HG03095 (cell line): ENCODE results near the gene LRP1.

Experiments used
- ATAC-seq: cut with Tn5 transposase; IDR thresholded peaks from one replicate; pipeline ENCODE4 v1.9.1; 2021; ENCODE audit warnings: moderate library complexity; ENCODE audit not compliant: unreplicated experiment

The LRP1 gene

DNA sequence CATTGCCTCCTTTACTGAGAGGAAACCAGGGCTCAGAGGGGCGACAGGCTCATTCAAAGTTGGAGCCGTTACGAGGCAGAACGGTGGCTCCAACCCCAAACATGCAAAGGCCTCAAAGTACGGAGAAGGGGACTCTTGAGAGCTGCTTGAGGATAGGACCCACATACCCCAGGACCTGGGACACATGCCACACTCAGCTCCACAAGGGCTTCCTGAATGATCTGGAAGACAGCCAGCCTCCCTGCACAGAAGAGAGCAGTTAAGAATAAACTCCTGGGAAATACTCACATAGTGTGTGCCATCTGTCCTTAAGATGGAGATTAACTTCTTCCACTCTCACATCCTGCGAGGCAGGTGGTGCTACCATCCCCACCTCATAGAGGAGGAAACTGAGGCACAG, 61.8 kb downstream of the LRP1 start:
- ATAC-seq: no peak

DNA sequence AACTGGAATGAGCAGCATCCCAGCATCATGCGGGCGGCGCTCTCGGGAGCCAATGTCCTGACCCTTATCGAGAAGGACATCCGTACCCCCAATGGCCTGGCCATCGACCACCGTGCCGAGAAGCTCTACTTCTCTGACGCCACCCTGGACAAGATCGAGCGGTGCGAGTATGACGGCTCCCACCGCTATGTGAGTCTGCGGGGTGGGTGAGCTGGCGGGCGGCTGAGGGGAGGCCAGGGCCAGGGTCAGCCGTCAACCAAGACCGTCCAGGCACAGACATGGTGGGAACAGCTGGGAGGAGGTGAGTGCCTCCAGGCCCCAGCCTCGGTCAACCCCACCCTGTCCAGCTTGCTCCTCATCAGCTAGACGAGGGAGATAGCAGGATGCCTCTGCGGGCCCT, 62.5 kb downstream of the LRP1 start:
- no peak for ATAC-seq

DNA sequence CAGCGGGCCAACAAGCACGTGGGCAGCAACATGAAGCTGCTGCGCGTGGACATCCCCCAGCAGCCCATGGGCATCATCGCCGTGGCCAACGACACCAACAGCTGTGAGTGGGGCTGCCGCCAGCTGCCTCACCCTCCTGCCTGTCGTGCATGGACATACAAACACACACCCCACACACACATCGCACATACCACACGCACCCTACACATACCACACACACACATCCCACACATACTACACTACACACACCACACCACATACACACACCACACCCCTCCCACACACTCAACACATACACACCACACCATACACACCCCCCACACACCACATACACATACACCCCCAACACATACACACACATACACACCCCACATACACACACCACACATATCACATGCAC, 63.1 kb downstream of the LRP1 start:
- no peak for ATAC-seq

DNA sequence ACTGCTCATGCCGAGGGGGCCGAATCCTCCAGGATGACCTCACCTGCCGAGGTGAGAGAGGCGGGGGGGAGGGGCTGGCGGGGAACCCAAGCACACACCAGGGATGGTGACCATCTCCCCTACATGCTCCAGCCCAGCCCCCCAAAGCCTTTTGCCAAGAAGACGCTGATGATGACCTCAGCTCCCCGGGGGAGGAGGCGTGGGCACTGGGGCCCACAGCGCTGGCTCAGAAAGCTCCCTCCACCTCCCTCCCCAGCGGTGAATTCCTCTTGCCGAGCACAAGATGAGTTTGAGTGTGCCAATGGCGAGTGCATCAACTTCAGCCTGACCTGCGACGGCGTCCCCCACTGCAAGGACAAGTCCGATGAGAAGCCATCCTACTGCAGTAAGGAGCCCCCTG, 64.6 kb downstream of the LRP1 start:
- ATAC-seq: no peak

DNA sequence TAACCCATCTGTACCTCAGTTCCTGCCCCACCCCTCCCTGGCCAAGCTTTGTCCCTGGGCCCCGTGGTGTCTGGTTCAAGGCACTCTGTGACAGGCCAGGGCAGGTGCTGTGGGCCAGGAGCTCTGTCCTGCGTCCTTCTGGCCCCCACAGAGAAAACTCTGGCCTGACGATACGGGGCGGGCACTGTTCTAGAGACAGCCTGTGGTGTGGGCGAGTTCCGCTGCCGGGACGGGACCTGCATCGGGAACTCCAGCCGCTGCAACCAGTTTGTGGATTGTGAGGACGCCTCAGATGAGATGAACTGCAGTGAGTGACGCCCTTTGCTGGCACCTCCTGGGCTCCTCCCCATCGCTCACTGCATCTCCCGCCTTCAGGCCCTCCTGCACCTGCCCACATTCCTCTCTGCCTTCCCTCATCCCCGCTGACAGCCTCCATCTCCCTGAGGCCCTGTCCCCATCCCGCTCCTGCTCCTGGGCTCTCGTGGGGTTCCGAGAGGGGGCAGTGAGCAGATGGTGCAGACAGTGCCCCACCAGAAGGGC, 65.5 kb downstream of the LRP1 start:
- no peak for ATAC-seq

DNA sequence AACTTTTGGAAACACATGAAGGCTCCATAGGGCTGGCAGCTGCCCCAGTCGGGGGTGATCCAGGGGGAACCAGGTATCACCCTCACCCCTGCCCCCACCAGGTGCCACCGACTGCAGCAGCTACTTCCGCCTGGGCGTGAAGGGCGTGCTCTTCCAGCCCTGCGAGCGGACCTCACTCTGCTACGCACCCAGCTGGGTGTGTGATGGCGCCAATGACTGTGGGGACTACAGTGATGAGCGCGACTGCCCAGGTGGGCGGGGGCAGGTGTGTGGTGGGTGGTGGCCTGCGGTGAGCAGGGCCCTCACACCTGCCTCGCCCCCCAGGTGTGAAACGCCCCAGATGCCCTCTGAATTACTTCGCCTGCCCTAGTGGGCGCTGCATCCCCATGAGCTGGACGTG, 66.0 kb downstream of the LRP1 start:
- ATAC-seq: no peak

DNA sequence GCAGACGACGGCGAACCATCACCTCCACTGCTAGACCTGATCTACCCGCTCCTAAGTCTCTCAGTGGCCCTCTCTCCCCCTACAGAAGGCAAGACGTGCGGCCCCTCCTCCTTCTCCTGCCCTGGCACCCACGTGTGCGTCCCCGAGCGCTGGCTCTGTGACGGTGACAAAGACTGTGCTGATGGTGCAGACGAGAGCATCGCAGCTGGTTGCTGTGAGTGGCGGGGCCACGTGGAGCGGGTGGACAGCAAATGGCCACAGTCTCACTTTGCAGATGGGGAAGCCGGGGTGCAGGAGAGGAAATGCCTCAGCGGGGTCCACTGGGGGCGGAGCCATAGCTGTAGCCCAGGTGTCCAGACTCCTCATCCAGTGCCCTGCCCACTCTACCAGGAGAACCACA, 66.9 kb downstream of the LRP1 start:
- ATAC-seq: no peak

DNA sequence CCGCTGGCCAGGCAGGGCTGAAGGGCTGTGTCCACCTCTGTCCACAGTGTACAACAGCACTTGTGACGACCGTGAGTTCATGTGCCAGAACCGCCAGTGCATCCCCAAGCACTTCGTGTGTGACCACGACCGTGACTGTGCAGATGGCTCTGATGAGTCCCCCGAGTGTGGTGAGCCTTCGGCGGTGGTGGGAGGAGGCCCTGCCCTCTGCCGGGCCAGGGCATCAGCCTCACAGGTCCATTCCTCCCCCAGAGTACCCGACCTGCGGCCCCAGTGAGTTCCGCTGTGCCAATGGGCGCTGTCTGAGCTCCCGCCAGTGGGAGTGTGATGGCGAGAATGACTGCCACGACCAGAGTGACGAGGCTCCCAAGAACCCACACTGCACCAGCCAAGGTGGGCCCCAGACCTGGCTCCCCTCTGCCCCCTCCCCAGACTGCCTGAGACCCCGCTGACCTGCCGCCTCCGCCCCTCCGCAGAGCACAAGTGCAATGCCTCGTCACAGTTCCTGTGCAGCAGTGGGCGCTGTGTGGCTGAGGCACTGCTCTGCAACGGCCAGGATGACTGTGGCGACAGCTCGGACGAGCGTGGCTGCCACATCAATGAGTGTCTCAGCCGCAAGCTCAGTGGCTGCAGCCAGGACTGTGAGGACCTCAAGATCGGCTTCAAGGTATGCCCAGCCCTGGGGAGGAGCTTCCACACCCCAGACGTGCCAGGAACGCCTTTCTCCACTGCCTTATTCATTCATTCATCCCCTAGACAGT, 67.5 kb downstream of the LRP1 start:
- no peak for ATAC-seq

DNA sequence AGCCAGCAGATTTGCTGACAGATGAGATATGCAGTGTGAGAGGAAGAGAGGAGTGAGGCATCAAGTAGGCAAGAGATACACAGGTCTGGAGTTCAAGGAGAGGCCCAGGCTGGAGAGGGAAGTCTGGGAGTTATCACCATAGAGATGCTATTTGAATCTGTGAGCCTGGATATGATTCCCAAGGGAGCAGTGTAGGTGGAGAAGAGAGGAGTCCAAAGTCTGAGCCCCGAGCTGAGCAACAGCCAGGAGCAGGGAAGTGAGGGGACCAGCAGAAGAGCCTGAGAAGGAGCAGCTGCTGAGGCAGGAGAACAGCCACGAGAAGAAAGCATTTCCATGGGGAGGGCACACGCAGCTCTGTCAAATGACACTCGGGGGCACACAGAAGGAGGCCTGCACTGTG, 68.2 kb downstream of the LRP1 start:
- ATAC-seq: no peak

DNA sequence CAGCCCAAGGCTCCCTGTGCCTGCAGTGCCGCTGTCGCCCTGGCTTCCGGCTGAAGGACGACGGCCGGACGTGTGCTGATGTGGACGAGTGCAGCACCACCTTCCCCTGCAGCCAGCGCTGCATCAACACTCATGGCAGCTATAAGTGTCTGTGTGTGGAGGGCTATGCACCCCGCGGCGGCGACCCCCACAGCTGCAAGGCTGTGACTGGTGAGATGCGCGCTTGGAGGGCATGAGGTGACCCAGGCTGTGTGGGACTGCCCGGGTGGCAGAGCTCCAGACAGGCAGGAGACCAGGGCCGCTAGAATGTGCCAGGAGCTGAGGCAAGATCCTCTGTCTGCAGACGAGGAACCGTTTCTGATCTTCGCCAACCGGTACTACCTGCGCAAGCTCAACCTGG, 68.7 kb downstream of the LRP1 start:
- ATAC-seq: no peak

DNA sequence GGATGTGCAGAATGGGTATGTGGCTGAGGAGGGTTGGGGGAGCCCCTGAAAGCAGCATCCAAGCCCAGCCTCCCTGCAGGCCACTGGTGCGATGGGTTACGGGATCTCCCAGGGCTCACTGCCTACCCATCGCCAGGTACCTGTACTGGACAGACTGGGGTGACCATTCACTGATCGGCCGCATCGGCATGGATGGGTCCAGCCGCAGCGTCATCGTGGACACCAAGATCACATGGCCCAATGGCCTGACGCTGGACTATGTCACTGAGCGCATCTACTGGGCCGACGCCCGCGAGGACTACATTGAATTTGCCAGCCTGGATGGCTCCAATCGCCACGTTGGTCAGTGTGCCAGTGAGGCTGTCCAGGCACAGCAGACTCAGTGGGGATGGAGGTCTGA, 70.0 kb downstream of the LRP1 start:
- ATAC-seq: no peak

DNA sequence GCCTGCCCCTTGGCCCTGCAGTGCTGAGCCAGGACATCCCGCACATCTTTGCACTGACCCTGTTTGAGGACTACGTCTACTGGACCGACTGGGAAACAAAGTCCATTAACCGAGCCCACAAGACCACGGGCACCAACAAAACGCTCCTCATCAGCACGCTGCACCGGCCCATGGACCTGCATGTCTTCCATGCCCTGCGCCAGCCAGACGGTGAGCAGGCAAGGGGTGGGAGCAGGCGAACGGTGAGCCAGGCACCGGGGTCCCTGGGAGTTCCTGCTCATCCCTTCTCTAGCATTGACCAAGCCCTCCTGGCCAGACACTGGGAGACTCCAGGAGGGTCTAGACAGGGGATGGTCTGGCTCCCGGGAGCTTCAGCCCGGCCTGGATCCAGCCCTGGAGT, 70.9 kb downstream of the LRP1 start:
- ATAC-seq: no peak

DNA sequence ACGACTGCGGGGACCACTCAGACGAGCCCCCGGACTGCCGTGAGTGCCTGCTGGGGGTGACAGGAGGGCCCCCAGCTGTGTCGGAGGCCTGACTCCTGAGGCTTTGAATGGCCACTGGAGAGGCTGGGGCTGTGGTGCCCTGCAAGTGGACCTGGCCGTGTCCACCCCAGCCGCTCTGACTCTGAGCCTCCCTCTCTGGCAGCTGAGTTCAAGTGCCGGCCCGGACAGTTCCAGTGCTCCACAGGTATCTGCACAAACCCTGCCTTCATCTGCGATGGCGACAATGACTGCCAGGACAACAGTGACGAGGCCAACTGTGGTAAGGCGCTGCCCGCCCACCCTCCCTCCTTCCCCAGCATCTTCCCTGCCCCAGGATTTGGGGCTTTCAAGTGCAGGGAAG, 72.2 kb downstream of the LRP1 start:
- ATAC-seq: no peak

DNA sequence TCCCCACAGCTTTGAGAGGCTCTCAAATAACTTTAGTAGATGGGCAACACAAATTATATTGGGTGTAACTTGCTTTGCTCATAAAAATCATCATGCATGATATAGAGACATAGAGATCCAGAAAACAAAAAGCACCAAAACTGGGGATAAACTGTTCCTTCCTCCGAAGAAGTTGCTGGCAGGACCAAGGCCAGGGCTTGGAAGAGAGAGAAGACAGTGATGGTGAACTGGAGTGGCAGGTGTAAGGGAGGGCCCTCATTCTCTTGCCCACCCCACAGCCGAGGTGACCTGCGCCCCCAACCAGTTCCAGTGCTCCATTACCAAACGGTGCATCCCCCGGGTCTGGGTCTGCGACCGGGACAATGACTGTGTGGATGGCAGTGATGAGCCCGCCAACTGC, 72.9 kb downstream of the LRP1 start:
- no peak for ATAC-seq

DNA sequence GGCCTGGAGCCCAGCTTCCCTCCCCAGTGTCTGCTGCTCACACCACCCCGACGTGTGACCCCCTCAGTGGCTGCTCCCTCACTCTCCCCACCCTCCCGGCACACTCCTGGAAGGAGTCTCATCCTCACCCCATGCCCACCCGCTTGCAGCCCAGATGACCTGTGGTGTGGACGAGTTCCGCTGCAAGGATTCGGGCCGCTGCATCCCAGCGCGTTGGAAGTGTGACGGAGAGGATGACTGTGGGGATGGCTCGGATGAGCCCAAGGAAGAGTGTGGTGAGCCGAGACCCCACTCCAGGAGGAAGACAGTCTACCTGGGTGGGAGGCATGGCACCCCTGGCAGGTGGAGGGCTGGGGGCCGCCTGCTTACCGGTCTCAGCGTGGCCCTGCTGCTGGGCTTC, 73.3 kb downstream of the LRP1 start:
- ATAC-seq: no peak

DNA sequence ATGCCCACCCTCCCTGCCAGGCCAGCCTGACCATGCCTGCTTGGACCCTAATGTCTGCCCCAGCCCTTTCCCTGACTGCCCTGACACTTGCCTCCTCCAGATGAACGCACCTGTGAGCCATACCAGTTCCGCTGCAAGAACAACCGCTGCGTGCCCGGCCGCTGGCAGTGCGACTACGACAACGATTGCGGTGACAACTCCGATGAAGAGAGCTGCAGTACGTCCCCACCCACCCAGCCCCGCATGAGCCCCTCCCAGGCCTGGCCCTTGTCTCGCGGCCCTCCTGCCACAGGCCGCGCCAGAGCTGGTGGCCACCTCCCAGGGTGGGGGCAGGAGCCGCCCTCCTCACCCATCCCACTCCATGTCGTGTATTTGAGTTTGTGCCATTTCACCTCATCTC, 74.0 kb downstream of the LRP1 start:
- ATAC-seq: no peak

DNA sequence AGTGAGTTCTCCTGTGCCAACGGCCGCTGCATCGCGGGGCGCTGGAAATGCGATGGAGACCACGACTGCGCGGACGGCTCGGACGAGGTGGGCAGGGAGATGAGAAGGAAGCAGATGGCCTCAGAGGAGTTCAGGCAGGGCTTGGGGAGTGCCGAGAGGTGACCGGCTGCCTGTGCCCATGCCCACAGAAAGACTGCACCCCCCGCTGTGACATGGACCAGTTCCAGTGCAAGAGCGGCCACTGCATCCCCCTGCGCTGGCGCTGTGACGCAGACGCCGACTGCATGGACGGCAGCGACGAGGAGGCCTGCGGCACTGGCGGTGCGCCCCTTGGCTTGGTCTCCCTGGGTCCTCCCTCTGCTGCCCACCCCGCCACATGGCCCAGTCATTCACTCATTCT, 74.9 kb downstream of the LRP1 start:
- ATAC-seq: no peak

DNA sequence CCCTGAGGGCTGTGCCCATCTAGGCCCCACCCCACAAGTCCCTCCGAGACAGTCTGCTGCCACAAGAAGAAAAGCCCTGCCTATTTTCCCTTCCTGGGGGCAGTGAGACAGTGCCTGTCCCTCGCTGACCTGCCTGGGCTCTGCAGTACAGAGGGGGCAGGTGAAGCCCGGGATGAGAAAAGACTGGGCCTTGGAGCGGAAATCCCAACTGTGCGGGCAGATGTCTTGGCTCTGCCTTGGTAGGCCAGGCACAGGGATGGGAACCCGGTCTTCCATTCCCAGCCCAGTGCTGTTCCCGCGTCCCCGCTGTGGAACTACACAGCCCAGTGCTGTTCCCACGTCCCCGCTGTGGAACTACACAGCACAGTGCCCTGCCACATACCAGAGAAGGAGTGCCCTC, 75.5 kb downstream of the LRP1 start:
- ATAC-seq: no peak

DNA sequence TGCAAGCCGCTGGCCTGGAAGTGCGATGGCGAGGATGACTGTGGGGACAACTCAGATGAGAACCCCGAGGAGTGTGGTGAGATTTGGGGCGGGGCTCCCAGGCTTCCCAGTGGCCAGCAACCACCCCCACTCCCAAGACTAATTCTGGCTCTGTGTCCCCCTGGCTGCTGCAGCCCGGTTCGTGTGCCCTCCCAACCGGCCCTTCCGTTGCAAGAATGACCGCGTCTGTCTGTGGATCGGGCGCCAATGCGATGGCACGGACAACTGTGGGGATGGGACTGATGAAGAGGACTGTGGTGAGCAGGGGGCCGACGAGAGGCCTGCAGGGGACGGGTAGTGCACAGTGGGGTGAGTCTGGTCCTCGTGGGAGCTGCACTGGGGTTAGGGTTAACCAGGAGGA, 76.2 kb downstream of the LRP1 start:
- no peak for ATAC-seq

DNA sequence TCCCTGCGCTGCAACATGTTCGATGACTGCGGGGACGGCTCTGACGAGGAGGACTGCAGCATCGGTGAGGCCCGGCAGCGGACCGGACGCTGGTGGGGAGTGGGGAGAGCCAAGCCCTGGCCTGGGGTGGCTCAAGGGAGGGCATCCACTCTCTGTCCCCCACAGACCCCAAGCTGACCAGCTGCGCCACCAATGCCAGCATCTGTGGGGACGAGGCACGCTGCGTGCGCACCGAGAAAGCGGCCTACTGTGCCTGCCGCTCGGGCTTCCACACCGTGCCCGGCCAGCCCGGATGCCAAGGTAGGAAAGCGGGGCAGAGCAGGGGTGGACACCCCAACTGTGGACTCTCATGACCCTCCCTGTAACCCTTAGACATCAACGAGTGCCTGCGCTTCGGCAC, 76.9 kb downstream of the LRP1 start:
- ATAC-seq: no peak

DNA sequence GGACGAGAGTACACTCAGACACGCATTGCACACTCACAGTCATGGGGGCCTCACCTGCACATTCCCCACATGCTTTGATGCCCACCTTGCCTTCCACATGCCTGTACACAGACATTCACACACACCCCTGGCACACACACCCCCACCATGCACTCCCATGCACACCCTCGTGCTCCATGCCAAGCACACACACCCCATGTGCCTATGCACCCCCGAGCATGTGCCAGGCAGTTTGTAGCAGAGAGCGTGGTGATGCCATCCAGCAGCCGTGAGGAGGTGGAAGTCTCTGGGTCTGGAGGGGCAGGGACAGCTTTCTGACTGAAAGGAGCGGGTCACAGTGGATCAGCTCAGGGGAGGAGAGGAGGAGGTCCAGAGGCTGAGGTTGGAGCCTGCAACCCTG, 77.6 kb downstream of the LRP1 start:
- no peak for ATAC-seq

DNA sequence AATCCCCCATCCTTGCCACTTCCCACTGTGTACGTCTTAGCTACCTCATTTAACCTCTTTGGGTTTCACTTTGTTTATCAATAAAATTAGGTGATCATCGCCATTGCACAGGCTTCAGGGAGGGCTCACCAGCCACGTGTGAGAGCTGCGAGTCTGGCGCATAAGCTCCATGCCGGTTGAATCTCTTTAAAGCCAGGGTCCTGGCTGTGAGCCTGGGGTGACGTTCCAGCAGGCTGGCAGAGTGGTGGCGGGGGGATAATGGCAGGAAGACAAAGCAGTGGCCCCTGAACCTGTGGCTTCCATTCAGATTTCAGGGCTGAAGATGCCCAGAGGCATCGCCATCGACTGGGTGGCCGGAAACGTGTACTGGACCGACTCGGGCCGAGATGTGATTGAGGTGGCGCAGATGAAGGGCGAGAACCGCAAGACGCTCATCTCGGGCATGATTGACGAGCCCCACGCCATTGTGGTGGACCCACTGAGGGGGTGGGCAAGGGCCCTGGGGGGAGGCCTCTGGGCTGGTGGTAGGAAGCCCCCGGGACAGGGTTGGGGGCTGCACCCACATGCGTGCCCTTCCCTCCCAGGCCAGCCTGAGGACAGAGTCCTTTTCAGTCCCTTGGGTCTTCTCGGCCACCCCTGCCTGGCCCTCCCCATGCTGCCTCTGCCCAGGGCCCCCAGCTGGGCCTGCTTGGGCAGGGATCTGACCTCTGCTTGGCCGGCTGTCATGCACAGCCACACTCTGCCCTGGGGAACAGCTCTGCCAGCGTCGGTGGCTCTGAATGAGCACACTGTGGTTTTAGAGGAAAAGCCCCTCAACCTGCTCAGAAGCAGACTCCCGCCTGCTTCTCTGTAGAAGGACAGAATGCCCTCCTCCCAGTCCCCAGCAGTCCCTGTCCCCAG, 79.7 kb downstream of the LRP1 start:
- no peak for ATAC-seq
